Ovary (tissue), 9 donors: ENCODE results near the gene ITSN1. TPM values are rescaled to one million over a fixed set of nuclear protein-coding genes. Genes with fewer than 3 reads are reported as not detected.
A peak's percentile ranks its signal among the peaks of the same experiment; 100 is the strongest.

Experiments
- DNase-seq, 5 donors: peaks; one replicate each; pipeline ENCODE4 v3.0.0-alpha.2; 2019 to 2020
- H3K27ac ChIP-seq, 2 donors: fragments of 200-600 bp; one replicate each; pipeline versions ENCODE4 v1.5.1 to v1.8.0; 2019 to 2022
- H3K27me3 ChIP-seq: fragments of 200-600 bp; one replicate; pipeline ENCODE4 v1.8.0; 2022
- H3K36me3 ChIP-seq: fragments of 200-600 bp; sonication (generic); one replicate; pipeline ENCODE4 v1.5.1; 2019
- H3K4me1 ChIP-seq: one replicate; pipeline ENCODE4 v1.8.1; 2013; ENCODE audit warnings: mild to moderate bottlenecking, moderate library complexity; ENCODE audit not compliant: insufficient read depth
- H3K4me3 ChIP-seq: fragments of 200-600 bp; sonication (generic); one replicate; pipeline ENCODE4 v1.5.1; 2017
- H3K9me3 ChIP-seq, 2 donors: fragments of 200-600 bp in 1 of 2; sonication (generic) in 1 of 2; one replicate each; pipeline versions ENCODE4 v1.5.1 to v1.8.1; 2013 to 2019; ENCODE audit warnings: mild to moderate bottlenecking in 1 of 2, moderate library complexity in 1 of 2
- CTCF ChIP-seq, 3 donors: fragments of 450-650 bp in 2 of 3; fragments of 200-600 bp in 1 of 3; IDR thresholded peaks; one replicate each; pipeline versions ENCODE4 v1.5.1 to v1.8.0; 2016 to 2022; ENCODE audit warnings: antibody characterized with exemption in 3 of 3, mild to moderate bottlenecking in 1 of 3
- EP300 ChIP-seq: sonication (generic); formaldehyde crosslinking; IDR thresholded peaks from one replicate; pipeline ENCODE4 v1.6.1; 2017; ENCODE audit warnings: antibody characterized with exemption
- POLR2A ChIP-seq: fragments of 450-650 bp; IDR thresholded peaks from one replicate; pipeline ENCODE4 v1.6.1; 2017; ENCODE audit warnings: antibody characterized with exemption, mild to moderate bottlenecking, moderate library complexity
- WGBS, 3 donors: extraction: QIAGEN DNeasy Blood & Tissue Kit in 1 of 3; methylation state at CpG; one replicate each; pipeline versions ENCODE4 v1.1.5 to v1.1.7; 2013 to 2017; 5-methylcytosine and 5-hydroxymethylcytosine counted together
- intact Hi-C, 4 donors: fragments of 100-400 bp; cut with DNase I; formaldehyde crosslinking; loops; one replicate each; pipeline versions ENCODE4 v1.11.0 to v1.15.1; 2022 to 2023
- polyA plus RNA-seq, 2 donors: library from polyadenylated mRNA; stranded (reverse); fragments of 200-250 nt in 1 of 2; fragments of 350-450 nt in 1 of 2; fragmentation: Illumina TruSeq in 1 of 2; extraction: RNeasy Lipid Tissue Mini Kit (QIAGEN cat#74804) in 1 of 2; gene quantifications; one replicate each; pipeline ENCODE4 v1.2.3, GENCODE V29; 2013 to 2014
- total RNA-seq, 7 donors: library from RNA; depleted of rRNA in 2 of 7; stranded (reverse); fragments of >200 nt in 2 of 7; fragmentation: NEBNext Ultra II Directional in 3 of 7; extraction: Animal tissue kit (Norgen Biotek cat#: 25700) in 3 of 7; gene quantifications; one replicate each; pipeline versions ENCODE4 v1.1.0 to v1.2.4, GENCODE V29; 2016 to 2023
- donor health status: DM: no; HTN: no; CAD: no; lungs with moderate emphysema.
- donor health status: DM: no; HTN: no; CAD: no.
- donor health status: Bipolar disorder and iron deficiency.
- donor health status: DM: yes; HTN: yes; CAD: no.
- donor health status: DM: no; HTN: no; CAD: no.
- donor health status: DM: yes; HTN: yes; CAD: no.

The ITSN1 gene
- total and polyA plus RNA-seq, 9 donors = 22.6 to 61.3 (median 36.4) TPM

GRCh38 chr21:33684923-33685560 lies 42.7 kb downstream of the ITSN1 start:
- Histone ChIP-seq H3K9me3 (no peaks in the 10 kb centered on the region), H3K27me3 (no peaks in the 10 kb centered on the region), H3K4me3 (no peak overlapping the region), H3K27ac (peak overlapping the region in 1 of 2 donors; percentile 49), H3K36me3 (no peaks in the 10 kb centered on the region), H3K4me1 (peaks cover 12% of the 10 kb centered on the region)
- 5 to 23% (median 15%) methylated on average over 5 of the region's 5 CpGs for WGBS, 3 donors
- TF ChIP-seq POLR2A (no peak), EP300 (no peak), CTCF (IDR thresholded peaks at IDR 0.05) (no peak)
- intact Hi-C loops = no loop called here
- DNase-seq = no peak

- no peak for DNase-seq
- H3K9me3 ChIP-seq = no peaks in the 10 kb centered on the region
- no peaks in the 10 kb centered on the region for H3K36me3 ChIP-seq
- H3K4me1 ChIP-seq = peaks cover 10% of the 10 kb centered on the region
- intact Hi-C loops = no loop called here
- no peaks in the 10 kb centered on the region for H3K27me3 ChIP-seq
- H3K27ac ChIP-seq = peak overlapping the region in 1 of 2 donors; percentile 3
- no peak overlapping the region for H3K4me3 ChIP-seq
- no peak for TF ChIP-seq CTCF (IDR thresholded peaks at IDR 0.05)
- TF ChIP-seq EP300 = no peak
- TF ChIP-seq POLR2A = no peak
Measured at GRCh38 chr21:33685613-33686197, 43.4 kb downstream of the ITSN1 start.

- TF ChIP-seq CTCF (IDR thresholded peaks at IDR 0.05) (no peak), EP300 (no peak), POLR2A (no peak)
- peaks cover 8% of the 10 kb centered on the region for H3K4me1 ChIP-seq
- H3K36me3 ChIP-seq = no peaks in the 10 kb centered on the region
- 41 to 60% (median 45%) methylated on average over 3 of the region's 3 CpGs for WGBS, 3 donors
- H3K27me3 ChIP-seq = no peaks in the 10 kb centered on the region
- no peak overlapping the region for H3K4me3 ChIP-seq
- DNase-seq = no peak
- intact Hi-C loops = no loop called here
- H3K27ac ChIP-seq = no peak overlapping the region
- H3K9me3 ChIP-seq = no peaks in the 10 kb centered on the region
Measured at GRCh38 chr21:33686386-33686785, 44.1 kb downstream of the ITSN1 start.

GRCh38 chr21:33687634-33688033 lies 45.3 kb downstream of the ITSN1 start:
- Histone ChIP-seq H3K4me3 (no peak overlapping the region), H3K36me3 (no peaks in the 10 kb centered on the region), H3K9me3 (no peaks in the 10 kb centered on the region), H3K27me3 (no peaks in the 10 kb centered on the region), H3K27ac (no peak overlapping the region), H3K4me1 (peaks cover 8% of the 10 kb centered on the region)
- no peak for TF ChIP-seq EP300
- no peak for TF ChIP-seq CTCF (IDR thresholded peaks at IDR 0.05)
- no peak for TF ChIP-seq POLR2A
- intact Hi-C loops = no loop called here
- DNase-seq = no peak
- 51 to 64% (median 55%) methylated on average over 3 of the region's 3 CpGs for WGBS, 3 donors
